B cell (primary cell): ENCODE measurements around the gene FGD4. TPM values are rescaled to one million over a fixed set of nuclear protein-coding genes. Genes with fewer than 3 reads are reported as not detected.

Source experiments
- ATAC-seq: fragments of 200-7000 bp; cut with Tn5 transposase; one replicate; pipeline ENCODE4 v1.10.0; 2021; ENCODE audit warnings: low read depth, mild to moderate bottlenecking, moderate number of reproducible peaks, moderate library complexity
- CTCF ChIA-PET: fragments of 350-600 bp; sonication (Branson Sonifier 250); formaldehyde crosslinking; loops from one replicate; lab custom pipeline; 2021; ENCODE audit warnings: antibody characterized with exemption, inconsistent platforms; lab: Charles Lee
- POLR2A ChIA-PET: fragments of 350-600 bp; sonication (Branson Sonifier 250); formaldehyde crosslinking; loops from one replicate; lab custom pipeline; 2021; ENCODE audit warnings: antibody characterized with exemption; lab: Charles Lee
- DNase-seq: peaks from one replicate; pipeline ENCODE4 v3.0.0; 2013
- H2AFZ ChIP-seq: 2 replicates; pipeline ENCODE4 v1.6.1; 2012; ENCODE audit warnings: mild to moderate bottlenecking, low read depth, low read length; ENCODE audit not compliant: insufficient read depth, poor library complexity, severe bottlenecking
- H3K27ac ChIP-seq, 2 donors: 1 replicate in 1 of 2; 2 replicates in 1 of 2; pipeline ENCODE4 v1.5.1; 2012 to 2013; ENCODE audit warnings: low read length in 2 of 2, mild to moderate bottlenecking in 2 of 2, moderate library complexity in 1 of 2
- H3K27me3 ChIP-seq, 4 experiments: fragments of 200-600 bp in 1 of 4; sonication (generic) in 1 of 4; replicated peaks in 1 of 4; 1 replicate in 2 of 4; 2 replicates in 2 of 4; pipeline versions ENCODE4 v1.6.1 to v1.7.0; 2013 to 2016; ENCODE audit warnings: low read length in 3 of 4, mild to moderate bottlenecking in 2 of 4, mixed read lengths in 1 of 4, moderate library complexity in 1 of 4; ENCODE audit not compliant: insufficient read depth in 4 of 4, control insufficient read depth in 3 of 4; ENCODE audit errors: control extremely low read depth in 1 of 4
- H3K36me3 ChIP-seq, 2 experiments: replicated peaks in 1 of 2; 1 replicate in 1 of 2; 2 replicates in 1 of 2; pipeline versions ENCODE4 v1.6.1 to v1.7.1; 2013; ENCODE audit warnings: low read length in 1 of 2; ENCODE audit not compliant: insufficient read depth in 2 of 2, control insufficient read depth in 1 of 2; ENCODE audit errors: control extremely low read depth in 1 of 2, extremely low read depth in 1 of 2
- H3K4me1 ChIP-seq, 2 donors: fragments of 200-600 bp in 1 of 2; sonication (generic) in 1 of 2; 1 replicate in 1 of 2; 2 replicates in 1 of 2; pipeline versions ENCODE4 v1.5.1 to v1.6.1; 2013 to 2017; ENCODE audit warnings: low read length in 2 of 2; ENCODE audit not compliant: control insufficient read depth in 2 of 2, insufficient read depth in 2 of 2
- H3K4me2 ChIP-seq: replicated peaks from 2 replicates; pipeline ENCODE3; 2012; ENCODE audit warnings: mild to moderate bottlenecking, low read depth, low read length; ENCODE audit not compliant: poor library complexity, severe bottlenecking
- H3K4me3 ChIP-seq, 5 experiments: fragments of 200-600 bp in 1 of 5; sonication (generic) in 1 of 5; 1 replicate in 3 of 5; 2 replicates in 2 of 5; pipeline versions ENCODE4 v1.5.1 to v1.7.0; 2011 to 2016; ENCODE audit warnings: low read length in 4 of 5, mild to moderate bottlenecking in 4 of 5, low read depth in 2 of 5, control low read depth in 1 of 5, moderate library complexity in 1 of 5; ENCODE audit not compliant: insufficient read depth in 1 of 5; ENCODE audit errors: control extremely low read depth in 1 of 5, extremely low read depth in 1 of 5
- H3K79me2 ChIP-seq: fragments of 200-600 bp; sonication (generic); one replicate; pipeline ENCODE4 v1.6.0; 2016; ENCODE audit warnings: low read length; ENCODE audit not compliant: control insufficient read depth, insufficient read depth
- H3K9ac ChIP-seq: fragments of 200-600 bp; sonication (generic); 2 replicates; pipeline ENCODE4 v1.6.1; 2017; ENCODE audit warnings: mild to moderate bottlenecking, low read length, moderate library complexity
- H3K9me3 ChIP-seq, 3 donors: one replicate each; pipeline versions ENCODE4 v1.6.1 to v1.7.1; 2013; ENCODE audit warnings: low read length in 2 of 3; ENCODE audit not compliant: control insufficient read depth in 2 of 3, insufficient read depth in 1 of 3; ENCODE audit errors: control extremely low read depth in 1 of 3
- H4K20me1 ChIP-seq: 2 replicates; pipeline ENCODE4 v1.6.0; 2012; ENCODE audit warnings: mild to moderate bottlenecking, low read length; ENCODE audit not compliant: insufficient read depth, control insufficient read depth, poor library complexity, severe bottlenecking
- H3K27ac Mint-ChIP-seq: one replicate; pipeline ENCODE4 v1.8.0; 2021; ENCODE audit warnings: mixed read lengths
- H3K27me3 Mint-ChIP-seq: one replicate; pipeline ENCODE4 v1.8.0; 2021; ENCODE audit warnings: mixed read lengths
- H3K4me1 Mint-ChIP-seq: one replicate; pipeline ENCODE4 v1.8.0; 2021; ENCODE audit warnings: mixed read lengths
- H3K4me3 Mint-ChIP-seq: one replicate; pipeline ENCODE4 v1.8.0; 2021; ENCODE audit warnings: mixed read lengths
- H3K9me3 Mint-ChIP-seq: one replicate; pipeline ENCODE4 v1.8.0; 2022; ENCODE audit warnings: mixed read lengths; ENCODE audit not compliant: insufficient read depth
- CTCF ChIP-seq: fragments of 200-600 bp; IDR thresholded peaks from one replicate; pipeline ENCODE4 v1.8.0; 2022; ENCODE audit warnings: antibody characterized with exemption, mild to moderate bottlenecking
- EZH2 ChIP-seq: IDR thresholded peaks from 2 replicates; pipeline ENCODE4 v1.6.1; 2012; ENCODE audit warnings: borderline replicate concordance, low read depth, mild to moderate bottlenecking, moderate library complexity, low read length; ENCODE audit not compliant: insufficient read depth, poor library complexity, severe bottlenecking
- WGBS: methylation state at CpG from one replicate; pipeline ENCODE4 v1.1.5; 2013; ENCODE audit warnings: missing lambda C conversion rate; ENCODE audit not compliant: insufficient coverage; 5-methylcytosine and 5-hydroxymethylcytosine counted together
- intact Hi-C: fragments of 100-400 bp; cut with micrococcal nuclease; formaldehyde crosslinking; loops from one replicate; pipeline ENCODE4 v1.10.0; 2022
- polyA minus RNA-seq: library from RNA; depleted of rRNA, polyadenylated mRNA; stranded (reverse); fragments of >200 nt; gene quantifications from 2 replicates; pipeline ENCODE4 v1.2.3, GENCODE V29; 2012
- polyA plus RNA-seq: library from polyadenylated mRNA; depleted of rRNA; stranded (reverse); fragments of >200 nt; gene quantifications from 2 replicates; pipeline ENCODE4 v1.2.3, GENCODE V29; 2012
- total RNA-seq, 2 donors: library from RNA; stranded (reverse); fragments of 120-200 nt in 1 of 2; gene quantifications; 1 replicate in 1 of 2; 2 replicates in 1 of 2; pipeline versions ENCODE4 v1.2.3 to v1.2.4, GENCODE V29; 2013 to 2022

Gene FGD4
- total RNA-seq (2.8 and 3.9 TPM in 2 replicates), polyA plus RNA-seq (2.0 and 2.1 TPM in 2 replicates), polyA minus RNA-seq (2.9 and 3.3 TPM in 2 replicates)
- total RNA-seq (2013), result 6.8 TPM

- intact Hi-C loops, result no loop called here
- peak; percentile 94 for ATAC-seq
Observed at GRCh38 chr12:32399370-32400113, at the start of gene FGD4. Gene FGD4, plus strand, starts transcription at chr12:32399558.

More at GRCh38 chr12:32399370-32400113, at the start of gene FGD4:
- Mint-ChIP-seq H3K4me3 (peak within 1 kb of the TSS; percentile 98), H3K27ac (peak within 1 kb of the TSS; percentile 83), H3K9me3 (no peaks in the 10 kb centered on the region), H3K27me3 (peaks cover 27% of the 10 kb centered on the region), H3K4me1 (peaks cover 14% of the 10 kb centered on the region)
- ChIA-PET CTCF (interaction anchor here (0.8 to 2.0 kb wide), 3 partner anchors 34 to 357 kb away, joined by 3 to 5 read pairs (median 3); partner anchors contain the start of gene YARS2), POLR2A (interaction anchor here (0.6 kb wide), 1 partner anchor 1073 kb away, joined by 3 read pairs; no protein-coding TSS in a partner anchor)
- H3K4me3 ChIP-seq, result peak within 1 kb of the TSS; percentile 36 to 67 (median 58)
- H4K20me1 ChIP-seq, result no peaks in the 10 kb centered on the region
- no peaks in the 10 kb centered on the region for H3K79me2 ChIP-seq
- TF ChIP-seq EZH2, result no peak
- TF ChIP-seq CTCF, result no peak
- peak within 1 kb of the TSS; percentile 98 for H3K4me2 ChIP-seq
- WGBS, result under 1% methylated on average over 80 of the region's 82 CpGs
- H3K27me3 ChIP-seq, result peaks cover 0 to 34% (median 16%) of the 10 kb centered on the region in 4 experiments
- peak; percentile 67 for DNase-seq
- peaks cover 0 to 11% (median 0%) of the 10 kb centered on the region in 3 donors for H3K9me3 ChIP-seq
- peak within 1 kb of the TSS; percentile 67 for H3K9ac ChIP-seq
- no peak within 1 kb of the TSS for H3K27ac ChIP-seq
- peaks cover 9 to 15% of the 10 kb centered on the region in 2 donors for H3K4me1 ChIP-seq
- H3K36me3 ChIP-seq, result no peaks in the 10 kb centered on the region
- peak within 1 kb of the TSS; percentile 92 for H2AFZ ChIP-seq
